Activated CD4-positive, alpha-beta T cell treated with anti-CD3 and anti-CD28 coated beads, Interleukin-2, amount 50 U/mL, for 24 hours (primary cell): ENCODE results near the gene ITGB1.

Experiments used
- DNase-seq, 2 donors: peaks; one replicate each; pipeline ENCODE4 v3.0.0-alpha.2; 2020; ENCODE audit warnings: low read depth in 1 of 2, low spot score in 1 of 2

ITGB1 gene

DNA sequence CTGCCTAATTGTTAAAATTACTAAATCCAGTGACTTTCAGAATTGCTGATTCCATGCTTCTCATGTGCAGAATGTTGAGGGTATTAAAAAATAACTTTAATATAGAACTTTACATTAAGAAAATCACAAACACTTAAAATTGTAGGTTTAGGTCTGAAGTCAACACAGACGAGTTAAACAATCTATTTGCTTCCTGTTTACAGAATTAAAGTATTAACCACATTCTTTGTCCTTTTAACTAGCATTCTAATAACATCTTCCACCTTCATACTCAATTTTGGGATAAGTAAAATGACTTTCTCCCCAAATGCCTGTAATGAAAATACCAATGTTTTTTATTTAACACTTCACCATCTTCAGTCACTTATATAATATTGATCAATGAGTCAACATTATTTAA is 2.2 kb downstream of the ITGB1 start:
- no peak for DNase-seq

DNA sequence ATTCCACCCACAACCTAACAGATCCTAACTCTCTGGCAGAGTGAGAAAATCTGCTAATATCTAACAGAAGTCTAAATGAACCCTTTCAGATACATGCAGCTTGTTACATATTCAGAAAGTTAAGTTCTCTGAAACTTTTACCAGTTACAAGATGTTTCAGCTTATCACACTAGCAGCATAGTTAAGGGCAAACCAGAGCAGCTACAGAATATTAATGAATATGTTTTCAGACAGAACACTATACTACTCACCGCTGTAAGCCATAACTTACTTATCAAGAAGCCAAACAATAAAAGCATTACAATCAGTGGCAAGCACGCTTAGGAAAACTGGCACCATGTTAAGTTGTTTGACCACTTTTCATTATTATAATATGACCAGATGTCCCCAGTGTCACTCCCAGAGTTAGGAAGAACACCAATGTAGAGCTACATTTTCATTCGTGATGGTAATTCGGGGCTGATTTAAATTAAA is 2.7 kb downstream of the ITGB1 start:
- no peak for DNase-seq

GRCh38 chr10:32954545-32955298 is 3.3 kb downstream of the ITGB1 start:
- no peak for DNase-seq

GRCh38 chr10:32954080-32954479 is 4.0 kb downstream of the ITGB1 start:
- DNase-seq, result no peak

DNA sequence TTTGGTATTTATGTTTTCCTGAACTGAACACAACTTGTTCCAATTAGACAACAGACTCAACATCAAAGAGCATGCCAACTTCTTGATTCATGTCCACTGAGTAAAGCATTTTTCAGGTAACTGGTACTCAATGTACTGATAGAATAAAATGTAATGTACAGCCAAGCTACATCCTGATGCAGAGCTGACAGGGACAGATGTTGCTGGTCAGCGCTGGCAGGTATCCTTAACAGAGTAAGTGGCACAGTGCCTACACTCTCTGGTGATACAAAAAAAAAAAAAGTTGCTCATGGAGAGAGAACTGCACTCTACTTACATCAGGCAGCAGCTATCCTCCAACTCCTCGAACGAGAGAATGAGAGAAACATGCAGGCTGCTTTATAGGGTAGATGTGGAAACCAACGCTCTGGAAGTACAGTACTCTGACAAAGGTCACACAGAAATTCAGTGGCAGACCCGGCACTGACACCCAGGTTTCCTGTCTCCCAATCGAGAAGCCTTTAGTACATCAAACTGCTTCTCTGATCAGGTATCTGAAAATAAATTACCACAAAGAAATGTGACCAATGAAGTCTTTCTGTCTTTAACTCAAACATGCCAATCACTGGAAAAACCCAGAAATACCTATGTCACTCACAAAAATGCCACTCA is 4.6 kb downstream of the ITGB1 start:
- no peak for DNase-seq

DNA sequence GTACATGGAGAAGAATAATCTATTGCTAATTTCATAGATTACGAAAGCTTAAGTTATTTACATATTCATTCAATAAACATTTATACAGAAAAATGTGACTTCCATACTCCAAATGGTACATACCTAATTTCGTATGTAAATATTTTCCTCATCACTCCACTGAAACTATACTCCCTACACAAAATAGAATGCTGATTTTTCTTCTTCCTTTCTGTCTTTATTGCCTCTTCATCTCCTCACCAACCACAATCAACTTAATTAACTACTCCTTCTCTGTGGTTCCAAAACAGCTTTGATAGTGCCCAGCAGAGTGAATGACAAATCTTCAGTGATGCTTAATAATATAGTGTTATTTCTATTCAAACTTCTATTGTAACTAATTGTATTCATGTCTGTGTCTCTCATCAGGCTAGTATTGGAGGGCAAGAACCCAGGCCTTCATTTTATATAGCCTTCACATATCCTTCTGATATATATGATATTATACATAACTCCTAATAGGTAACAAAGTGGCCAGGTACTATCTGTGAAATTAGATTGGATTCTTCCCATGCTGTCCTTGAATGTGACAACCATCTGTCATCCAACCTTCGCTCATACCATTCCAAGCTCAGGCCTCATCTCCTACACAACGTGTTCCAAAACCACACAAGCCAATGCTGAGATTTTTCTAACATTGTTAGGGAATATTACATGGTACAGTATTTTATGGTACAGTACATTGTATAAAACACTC is 5.3 kb downstream of the ITGB1 start:
- DNase-seq, result no peak

GRCh38 chr10:32952094-32952493 is 5.9 kb downstream of the ITGB1 start:
- DNase-seq, result no peak

DNA sequence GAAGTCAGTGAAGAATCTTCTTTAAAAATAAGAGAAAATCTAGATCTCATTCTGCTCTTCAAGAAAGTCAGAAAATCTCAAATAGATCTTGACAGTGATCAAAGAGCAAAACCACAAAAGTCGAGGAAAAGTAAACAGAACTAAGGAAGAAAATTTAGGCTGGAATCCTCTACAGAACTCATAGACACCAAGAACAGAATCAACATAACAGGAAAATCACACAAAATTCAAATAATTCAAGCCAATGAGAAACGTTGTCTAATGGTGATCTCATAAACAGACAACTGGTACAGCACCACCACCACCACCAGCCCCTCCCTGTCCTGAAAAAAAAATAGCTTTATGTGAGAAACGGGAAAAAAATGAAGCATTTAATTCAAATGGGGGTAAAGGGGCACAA is 6.9 kb downstream of the ITGB1 start:
- DNase-seq, result no peak

- no peak for DNase-seq
Observed at GRCh38 chr10:32950591-32951108, 7.4 kb downstream of the ITGB1 start.

DNA sequence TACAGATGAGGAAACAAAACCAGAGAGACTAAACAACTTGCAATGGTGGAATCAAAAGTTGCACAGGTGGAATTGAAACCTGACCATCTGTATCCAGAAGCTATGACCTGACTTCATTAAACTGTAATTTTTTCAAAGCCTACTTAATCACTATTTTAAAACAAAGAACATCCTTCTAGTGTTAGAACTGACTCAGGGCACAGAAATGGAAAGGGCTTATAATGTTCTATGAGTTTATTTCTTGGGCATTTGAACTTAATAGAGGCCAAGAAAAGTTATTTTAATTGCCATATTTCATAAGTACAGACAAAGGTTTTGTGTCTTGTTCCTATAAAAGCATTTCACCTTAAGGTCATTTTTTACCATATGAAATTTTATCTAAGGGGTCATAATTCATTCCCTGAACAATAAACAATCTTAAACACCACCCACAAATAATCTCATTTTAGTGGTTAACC is 8.8 kb downstream of the ITGB1 start:
- no peak for DNase-seq

DNA sequence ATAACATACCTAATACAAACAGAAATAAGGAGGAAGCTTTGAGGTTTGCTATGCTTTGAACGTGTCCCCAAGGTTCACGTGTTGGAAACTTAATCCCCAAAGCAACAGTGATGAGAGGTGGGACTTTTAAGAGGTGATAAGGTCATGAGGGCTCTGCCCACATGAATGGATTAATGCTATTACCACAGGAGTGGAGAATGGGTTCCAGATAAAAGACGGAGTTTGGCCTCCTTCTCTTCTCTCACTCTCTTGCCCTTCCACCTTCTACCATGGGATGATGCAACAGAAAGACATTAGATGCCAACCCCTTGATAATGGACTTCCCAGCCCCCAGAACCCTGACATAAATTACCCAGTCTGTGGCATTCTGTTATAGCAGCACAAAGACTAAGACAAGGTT is 9.6 kb downstream of the ITGB1 start:
- no peak for DNase-seq

DNA sequence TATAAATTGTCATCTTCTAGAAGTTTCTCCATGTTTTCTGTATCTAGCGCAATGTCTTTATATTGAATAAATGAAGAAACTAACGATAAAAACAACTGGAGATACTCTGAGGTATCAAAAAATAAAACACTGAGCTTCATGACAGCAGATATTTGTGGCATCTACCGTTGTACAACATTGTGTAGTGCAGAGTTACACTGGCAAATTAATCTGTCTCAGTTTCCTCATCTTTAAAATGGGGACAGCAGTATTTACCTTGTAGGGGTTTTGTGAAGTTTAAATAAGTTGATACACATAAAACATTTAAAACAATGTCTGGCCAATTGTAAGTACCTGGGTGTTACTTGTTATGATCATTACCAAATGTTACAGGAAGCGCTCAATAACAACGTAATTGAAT is 10.4 kb downstream of the ITGB1 start:
- DNase-seq, result no peak

DNA sequence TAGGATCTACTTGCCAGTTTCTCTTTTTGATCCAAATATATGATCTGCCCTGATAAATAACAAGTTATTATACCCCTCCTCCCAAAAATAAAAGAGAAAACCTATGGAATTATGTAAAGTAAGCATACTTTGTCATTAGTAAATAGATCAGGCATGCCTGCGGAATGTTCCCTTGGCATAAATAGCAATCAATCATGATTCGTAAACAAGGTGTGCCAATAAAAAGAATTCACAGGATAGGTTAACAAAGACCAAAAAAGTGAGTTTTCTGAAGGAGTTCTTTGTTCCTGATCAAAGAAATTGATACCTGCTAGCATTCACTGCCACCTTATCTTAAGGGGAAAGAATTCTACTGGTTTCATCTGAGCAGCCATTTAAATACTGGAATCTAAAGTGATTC is 11.9 kb downstream of the ITGB1 start:
- no peak for DNase-seq

GRCh38 chr10:32943854-32944661 is 14.0 kb downstream of the ITGB1 start:
- no peak for DNase-seq

DNA sequence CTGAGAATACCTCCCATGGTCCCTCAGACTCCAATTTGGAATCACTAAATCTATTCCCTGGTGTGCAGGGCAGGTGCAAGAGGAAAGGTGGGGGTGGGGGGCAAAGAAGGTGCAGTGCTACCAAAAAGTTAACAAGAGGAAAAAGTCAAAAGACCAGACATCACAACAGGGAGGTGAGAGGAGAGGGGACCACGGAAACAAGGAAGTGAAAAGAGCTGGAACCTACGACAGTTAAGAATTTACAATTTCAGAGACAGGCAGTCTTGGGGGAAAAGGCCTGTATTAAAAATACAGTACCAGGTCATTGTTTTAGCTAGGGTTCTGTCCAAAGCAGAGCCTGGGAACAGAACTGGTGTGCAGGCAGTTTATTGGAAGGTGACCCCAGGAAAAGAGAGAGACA is 14.6 kb downstream of the ITGB1 start:
- DNase-seq, result no peak

- no peak for DNase-seq
Observed at GRCh38 chr10:32942081-32942480, 15.9 kb downstream of the ITGB1 start.

DNA sequence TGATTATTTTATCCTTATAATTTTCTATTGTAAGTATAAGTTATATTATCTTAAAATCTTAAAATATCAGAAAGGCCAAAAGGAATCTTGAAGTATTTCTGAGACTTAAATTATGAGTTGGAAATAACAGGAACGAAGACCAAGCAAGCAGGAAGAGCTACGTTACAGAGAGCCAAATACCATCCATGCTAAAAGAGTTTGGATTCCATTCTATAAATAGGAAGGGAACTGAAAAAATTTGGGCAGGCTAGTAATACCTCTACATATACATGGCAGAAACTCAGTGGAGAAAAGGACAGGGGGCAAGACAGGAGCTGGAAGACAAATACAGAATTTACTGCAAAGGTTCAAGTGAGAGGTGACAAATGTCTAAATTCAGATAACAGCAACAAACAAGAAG is 16.7 kb downstream of the ITGB1 start:
- DNase-seq, result no peak

DNA sequence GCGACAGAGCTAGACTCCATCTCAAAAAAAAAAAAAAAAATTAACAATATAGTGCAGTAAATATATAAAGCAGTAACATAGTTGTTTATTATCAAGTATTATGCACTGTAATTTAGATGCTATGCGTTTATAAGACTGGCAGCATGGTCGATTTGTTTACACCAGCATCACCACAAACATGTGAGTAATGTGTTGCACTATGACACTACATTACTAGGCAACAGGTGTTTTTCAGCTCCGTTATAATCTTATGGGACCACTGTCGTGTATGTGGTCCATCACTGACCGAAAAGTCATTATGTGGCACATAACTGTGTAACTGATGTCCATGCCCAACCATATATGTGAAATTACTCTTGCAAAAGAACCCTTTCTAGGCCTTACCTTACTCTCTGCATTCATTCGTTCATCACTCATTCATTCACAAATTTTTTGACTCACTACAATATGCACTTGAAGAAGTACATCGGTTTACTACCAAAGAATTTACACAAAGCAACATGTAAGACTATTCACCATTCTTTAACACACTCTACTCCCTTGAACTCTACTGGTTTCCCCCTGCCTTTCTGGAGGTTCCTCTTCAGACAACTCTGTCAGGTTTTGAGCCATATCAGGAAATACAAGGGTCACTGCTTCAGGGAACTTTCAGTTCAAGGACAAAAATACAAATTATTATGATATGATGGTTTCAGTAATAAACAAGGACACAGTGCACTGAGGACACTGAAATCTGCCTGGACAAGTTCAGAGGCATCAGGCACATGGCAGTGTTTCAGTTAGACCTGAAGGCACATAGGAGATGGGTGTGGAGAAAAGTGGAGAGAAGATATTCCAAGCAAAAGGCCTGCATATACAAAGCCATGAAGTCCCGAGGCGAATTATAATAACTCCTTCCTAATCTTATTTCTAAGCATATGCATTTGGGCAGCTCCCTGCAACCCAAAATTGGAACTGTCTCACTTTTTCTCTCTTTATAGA is 17.4 kb downstream of the ITGB1 start:
- DNase-seq, result no peak

DNA sequence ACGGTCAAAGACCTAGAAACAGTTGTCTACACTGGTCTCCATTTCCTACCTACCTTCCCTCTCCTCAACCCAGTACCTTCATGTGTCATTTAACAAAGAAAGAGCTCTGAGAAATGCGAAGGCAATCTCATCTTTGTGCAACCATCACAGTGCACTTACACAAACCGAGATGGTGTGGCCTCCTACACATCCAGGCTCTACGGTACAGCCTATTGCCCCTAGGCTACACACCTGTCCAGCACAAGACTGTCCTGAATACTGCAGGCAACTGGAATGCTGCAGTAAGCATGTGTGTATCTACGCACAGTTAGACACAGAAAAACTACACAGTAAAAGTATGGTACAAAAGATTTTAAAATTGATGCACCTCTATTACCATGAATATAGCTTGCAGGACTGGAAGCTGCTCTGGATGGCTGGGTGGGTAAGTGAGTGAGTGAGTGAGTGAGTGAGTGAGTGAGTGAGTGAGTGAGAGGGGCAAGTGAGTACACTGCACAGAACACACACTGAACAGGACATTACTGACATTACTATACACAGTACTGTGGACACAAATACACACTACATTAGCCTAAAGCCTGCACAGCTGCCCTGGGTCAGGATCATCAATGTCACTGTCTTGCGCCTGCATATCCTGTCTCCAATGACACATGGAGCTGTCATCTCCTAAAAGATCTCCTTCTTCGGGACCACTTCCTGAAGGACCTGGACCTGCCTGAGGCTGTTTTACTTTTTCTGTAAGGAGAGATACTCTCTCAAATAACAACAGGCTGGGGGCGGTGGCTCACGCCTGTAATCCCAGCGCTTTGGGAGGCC is 18.5 kb downstream of the ITGB1 start:
- no peak for DNase-seq
